Kidney epithelial cell (primary cell): ENCODE results near the gene PRSS50. TPM values are rescaled to one million over a fixed set of nuclear protein-coding genes. Genes with fewer than 3 reads are reported as not detected.
"Not testable (repeated sequence)": the region's sequence is repeated elsewhere in the genome, so short reads cannot be mapped to it uniquely, and the experiment has no call there.

Experiments used
- DNase-seq: peaks from one replicate; pipeline ENCODE4 v3.0.0-alpha.2; 2010; ENCODE audit warnings: low read depth
- H3K27me3 ChIP-seq: 2 replicates; pipeline ENCODE4 v1.6.0; 2011; ENCODE audit warnings: low read length; ENCODE audit not compliant: control insufficient read depth, insufficient read depth
- H3K36me3 ChIP-seq: 2 replicates; pipeline ENCODE4 v1.5.1; 2011; ENCODE audit warnings: low read length; ENCODE audit not compliant: control insufficient read depth, insufficient read depth
- H3K4me3 ChIP-seq: 2 replicates; pipeline ENCODE4 v1.5.1; 2011; ENCODE audit warnings: low read depth, mild to moderate bottlenecking, control low read depth, low read length
- CTCF ChIP-seq: IDR thresholded peaks from 2 replicates; pipeline ENCODE4 v1.5.1; 2011; ENCODE audit warnings: mild to moderate bottlenecking, moderate library complexity, low read length, control low read depth, inconsistent platforms; ENCODE audit not compliant: insufficient read depth, poor library complexity, severe bottlenecking
- total RNA-seq: library from RNA; depleted of rRNA; stranded (reverse); fragments of >200 nt; gene quantifications from 2 replicates; pipeline ENCODE4 v1.2.3, GENCODE V29; 2015

PRSS50 gene
- total RNA-seq, 1 donor from 2014 or later: 0.29 TPM

GRCh38 chr3:46755646-46756045, 38.0 kb upstream of the PRSS50 start:
- no peak for DNase-seq
- Histone ChIP-seq H3K4me3 (no peak overlapping the region), H3K36me3 (no peaks in the 10 kb centered on the region), H3K27me3 (no peaks in the 10 kb centered on the region)
- TF ChIP-seq CTCF: no peak

DNA sequence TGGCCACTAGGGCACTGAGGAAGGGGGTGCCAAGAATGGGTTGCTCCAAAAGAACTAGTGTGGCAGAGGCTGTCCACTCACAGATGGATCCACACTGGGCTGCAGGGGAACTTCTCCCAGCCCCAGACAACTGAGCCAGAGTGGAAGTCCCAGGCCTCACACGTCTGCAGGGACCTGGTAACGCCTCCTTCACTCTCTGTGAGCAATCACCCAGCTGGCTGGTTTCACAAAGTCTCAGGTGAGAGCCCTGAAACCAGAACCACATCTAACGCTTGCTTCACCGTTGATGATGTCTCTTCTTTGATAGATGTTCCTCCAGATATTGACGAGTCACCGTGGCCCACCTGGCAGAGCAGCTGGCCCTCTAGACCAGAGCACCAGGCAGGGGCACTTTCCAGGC, 35.5 kb upstream of the PRSS50 start:
- DNase-seq, H3K4me3 ChIP-seq, H3K27me3 ChIP-seq, H3K36me3 ChIP-seq: not testable (repeated sequence)

- Histone ChIP-seq H3K4me3 (no peak overlapping the region), H3K27me3 (peaks cover 5% of the 10 kb centered on the region), H3K36me3 (no peaks in the 10 kb centered on the region)
- no peak for TF ChIP-seq CTCF
- DNase-seq: no peak
These were observed 32.9 kb upstream of the PRSS50 start for GRCh38 chr3:46750555-46751038.

DNA sequence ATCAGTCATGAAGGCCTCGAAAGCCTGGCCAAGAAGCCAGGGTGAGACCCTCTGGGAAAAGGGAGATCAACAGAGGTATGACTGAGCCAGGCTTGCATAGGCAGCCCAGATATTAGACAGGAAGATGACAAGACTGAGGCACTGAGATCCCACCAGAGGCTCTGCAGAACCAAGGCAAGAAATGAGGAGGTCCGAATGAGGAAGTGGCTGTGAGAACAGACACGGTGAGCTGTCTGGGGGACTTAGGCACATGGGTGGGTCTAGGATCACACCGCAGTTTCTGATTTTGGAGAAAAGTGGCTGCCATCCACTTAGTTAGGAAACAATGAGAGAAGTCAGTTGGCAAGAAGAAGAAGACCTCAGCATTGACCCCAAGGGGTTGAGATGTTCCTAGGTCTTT, 31.5 kb upstream of the PRSS50 start:
- no peak for TF ChIP-seq CTCF
- Histone ChIP-seq H3K4me3 (no peak overlapping the region), H3K36me3 (no peaks in the 10 kb centered on the region), H3K27me3 (peaks cover 5% of the 10 kb centered on the region)
- no peak for DNase-seq

DNA sequence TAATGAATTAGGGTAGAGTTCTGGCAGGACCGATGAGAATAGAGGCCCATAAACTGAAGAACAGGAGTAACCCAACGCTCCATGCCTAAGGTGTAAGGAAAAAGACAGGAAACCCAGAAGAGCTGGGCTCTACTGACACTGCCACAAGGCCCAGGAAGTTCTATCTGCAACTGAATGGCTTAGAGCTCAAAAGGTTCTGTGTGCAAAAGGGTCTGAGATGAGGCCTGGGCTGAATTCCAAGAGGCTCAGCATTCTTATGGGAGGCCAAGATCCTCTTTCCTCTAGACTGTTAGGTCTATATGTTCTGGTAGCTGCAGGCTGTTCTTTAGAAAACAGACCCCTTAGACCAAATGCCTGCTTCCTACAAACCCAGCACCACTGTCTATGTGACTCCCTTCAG, 30.5 kb upstream of the PRSS50 start:
- Histone ChIP-seq H3K4me3 (no peak overlapping the region), H3K36me3 (no peaks in the 10 kb centered on the region), H3K27me3 (peaks cover 5% of the 10 kb centered on the region)
- DNase-seq: no peak
- no peak for TF ChIP-seq CTCF

GRCh38 chr3:46746711-46747110, 29.0 kb upstream of the PRSS50 start:
- Histone ChIP-seq H3K4me3 (no peak overlapping the region), H3K27me3 (peaks cover 5% of the 10 kb centered on the region), H3K36me3 (no peaks in the 10 kb centered on the region)
- no peak for DNase-seq
- TF ChIP-seq CTCF: no peak
